Measurements from ENCODE around the gene MTERF2.
"Not testable (repeated sequence)": the region's sequence is repeated elsewhere in the genome, so short reads cannot be mapped to it uniquely, and the experiment has no call there.

The MTERF2 gene

GRCh38 chr12:106986625-106987389 is at the start of gene MTERF2:
MTERF2 (minus strand) TSS chr12:106987146; CDS start chr12:106978714, 8,432 bp downstream.
- Histone ChIP-seq H3K27me3 (ENCODE audit: insufficient read depth, low read length) (no peaks in the 10 kb centered on the region), H3K4me3 (ENCODE audit: low read length) (peak within 1 kb of the TSS; percentile 66), H3K9me3 (ENCODE audit: low read length) (no peaks in the 10 kb centered on the region), H2AFZ (ENCODE audit: low read depth, low read length) (peak within 1 kb of the TSS; percentile 60), H3K4me1 (ENCODE audit: insufficient read depth, low read length) (peaks cover 11% of the 10 kb centered on the region), H3K36me3 (ENCODE audit: insufficient read depth, low read length) (peaks cover 18% of the 10 kb centered on the region)

- Histone ChIP-seq H3K27me3 (ENCODE audit: insufficient read depth, low read length) (no peaks in the 10 kb centered on the region), H3K4me3 (ENCODE audit: low read length) (no peak overlapping the region), H3K4me1 (ENCODE audit: insufficient read depth, low read length) (no peaks in the 10 kb centered on the region)
These were observed 48.8 kb upstream of the MTERF2 start for GRCh38 chr12:107035733-107036132.

GRCh38 chr12:107033758-107034739 is 47.1 kb upstream of the MTERF2 start:
- Histone ChIP-seq H3K36me3 (ENCODE audit: insufficient read depth, low read length) (no peaks in the 10 kb centered on the region), H2AFZ (ENCODE audit: low read depth, low read length) (no peak overlapping the region), H3K27me3 (ENCODE audit: insufficient read depth, low read length) (no peaks in the 10 kb centered on the region), H3K4me3 (ENCODE audit: low read length) (no peak overlapping the region), H3K4me1 (ENCODE audit: insufficient read depth, low read length) (peaks cover 2% of the 10 kb centered on the region), H3K9me3 (ENCODE audit: low read length) (peaks cover 3% of the 10 kb centered on the region)

More at GRCh38 chr12:107035733-107036132, 48.8 kb upstream of the MTERF2 start:
- peaks cover 3% of the 10 kb centered on the region for H3K9me3 ChIP-seq (ENCODE audit: low read length)
- H2AFZ ChIP-seq (ENCODE audit: low read depth, low read length) = no peak overlapping the region
- H3K36me3 ChIP-seq (ENCODE audit: insufficient read depth, low read length) = no peaks in the 10 kb centered on the region

GRCh38 chr12:107032266-107032665 is 45.3 kb upstream of the MTERF2 start:
- Histone ChIP-seq H3K36me3 (ENCODE audit: insufficient read depth, low read length) (no peaks in the 10 kb centered on the region), H3K27me3 (ENCODE audit: insufficient read depth, low read length) (no peaks in the 10 kb centered on the region), H2AFZ (ENCODE audit: low read depth, low read length) (no peak overlapping the region), H3K4me3 (ENCODE audit: low read length) (no peak overlapping the region), H3K4me1 (ENCODE audit: insufficient read depth, low read length) (peaks cover 19% of the 10 kb centered on the region), H3K9me3 (ENCODE audit: low read length) (peaks cover 3% of the 10 kb centered on the region)

- H2AFZ ChIP-seq (ENCODE audit: low read depth, low read length) = no peak overlapping the region
- no peak overlapping the region for H3K4me3 ChIP-seq (ENCODE audit: low read length)
- H3K4me1 ChIP-seq (ENCODE audit: insufficient read depth, low read length) = peaks cover 28% of the 10 kb centered on the region
- no peaks in the 10 kb centered on the region for H3K9me3 ChIP-seq (ENCODE audit: low read length)
- no peaks in the 10 kb centered on the region for H3K27me3 ChIP-seq (ENCODE audit: insufficient read depth, low read length)
- no peaks in the 10 kb centered on the region for H3K36me3 ChIP-seq (ENCODE audit: insufficient read depth, low read length)
These were observed 44.1 kb upstream of the MTERF2 start for GRCh38 chr12:107031061-107031460.

- H2AFZ ChIP-seq (ENCODE audit: low read depth, low read length) = no peak overlapping the region
- H3K27me3 ChIP-seq (ENCODE audit: insufficient read depth, low read length) = no peaks in the 10 kb centered on the region
- H3K9me3 ChIP-seq (ENCODE audit: low read length) = no peaks in the 10 kb centered on the region
- H3K36me3 ChIP-seq (ENCODE audit: insufficient read depth, low read length) = no peaks in the 10 kb centered on the region
- H3K4me1 ChIP-seq (ENCODE audit: insufficient read depth, low read length) = peaks cover 28% of the 10 kb centered on the region
- H3K4me3 ChIP-seq (ENCODE audit: low read length) = no peak overlapping the region
These were observed 42.1 kb upstream of the MTERF2 start for GRCh38 chr12:107029081-107029480.

- no peaks in the 10 kb centered on the region for H3K27me3 ChIP-seq (ENCODE audit: insufficient read depth, low read length)
- no peaks in the 10 kb centered on the region for H3K9me3 ChIP-seq (ENCODE audit: low read length)
- no peak overlapping the region for H3K4me3 ChIP-seq (ENCODE audit: low read length)
- H3K36me3 ChIP-seq (ENCODE audit: insufficient read depth, low read length) = no peaks in the 10 kb centered on the region
- H2AFZ ChIP-seq (ENCODE audit: low read depth, low read length) = peak overlapping the region; percentile 26
- peaks cover 31% of the 10 kb centered on the region for H3K4me1 ChIP-seq (ENCODE audit: insufficient read depth, low read length)
These were observed 40.7 kb upstream of the MTERF2 start for GRCh38 chr12:107027636-107028053.

GRCh38 chr12:107026806-107027635 is 40.1 kb upstream of the MTERF2 start:
- H3K4me3 ChIP-seq (ENCODE audit: low read length) = no peak overlapping the region
- H3K27me3 ChIP-seq (ENCODE audit: insufficient read depth, low read length) = no peaks in the 10 kb centered on the region
- H3K4me1 ChIP-seq (ENCODE audit: insufficient read depth, low read length) = peaks cover 31% of the 10 kb centered on the region
- H3K36me3 ChIP-seq (ENCODE audit: insufficient read depth, low read length) = no peaks in the 10 kb centered on the region
- peak overlapping the region; percentile 26 for H2AFZ ChIP-seq (ENCODE audit: low read depth, low read length)
- H3K9me3 ChIP-seq (ENCODE audit: low read length) = no peaks in the 10 kb centered on the region

GRCh38 chr12:107026356-107026755 is 39.4 kb upstream of the MTERF2 start:
- H3K36me3 ChIP-seq (ENCODE audit: insufficient read depth, low read length); H3K27me3 ChIP-seq (ENCODE audit: insufficient read depth, low read length); H3K4me3 ChIP-seq (ENCODE audit: low read length); H3K9me3 ChIP-seq (ENCODE audit: low read length); H2AFZ ChIP-seq (ENCODE audit: low read depth, low read length): not testable (repeated sequence)
- H3K4me1 ChIP-seq (ENCODE audit: insufficient read depth, low read length) = peaks cover 31% of the 10 kb centered on the region

GRCh38 chr12:107025671-107026070 is 38.7 kb upstream of the MTERF2 start:
- H3K4me1 ChIP-seq (ENCODE audit: insufficient read depth, low read length) = peaks cover 31% of the 10 kb centered on the region
- H2AFZ ChIP-seq (ENCODE audit: low read depth, low read length) = no peak overlapping the region
- H3K27me3 ChIP-seq (ENCODE audit: insufficient read depth, low read length) = no peaks in the 10 kb centered on the region
- no peaks in the 10 kb centered on the region for H3K36me3 ChIP-seq (ENCODE audit: insufficient read depth, low read length)
- H3K4me3 ChIP-seq (ENCODE audit: low read length) = no peak overlapping the region
- H3K9me3 ChIP-seq (ENCODE audit: low read length) = no peaks in the 10 kb centered on the region

- Histone ChIP-seq H3K4me1 (ENCODE audit: insufficient read depth, low read length) (peaks cover 3% of the 10 kb centered on the region), H3K4me3 (ENCODE audit: low read length) (no peak overlapping the region), H3K27me3 (ENCODE audit: insufficient read depth, low read length) (no peaks in the 10 kb centered on the region), H3K36me3 (ENCODE audit: insufficient read depth, low read length) (peaks cover 12% of the 10 kb centered on the region), H3K9me3 (ENCODE audit: low read length) (no peaks in the 10 kb centered on the region), H2AFZ (ENCODE audit: low read depth, low read length) (no peak overlapping the region)
These were observed 32.6 kb upstream of the MTERF2 start for GRCh38 chr12:107019546-107019945.

- no peaks in the 10 kb centered on the region for H3K4me1 ChIP-seq (ENCODE audit: insufficient read depth, low read length)
- no peaks in the 10 kb centered on the region for H3K9me3 ChIP-seq (ENCODE audit: low read length)
- no peaks in the 10 kb centered on the region for H3K27me3 ChIP-seq (ENCODE audit: insufficient read depth, low read length)
- no peak overlapping the region for H2AFZ ChIP-seq (ENCODE audit: low read depth, low read length)
- peaks cover 12% of the 10 kb centered on the region for H3K36me3 ChIP-seq (ENCODE audit: insufficient read depth, low read length)
- H3K4me3 ChIP-seq (ENCODE audit: low read length) = no peak overlapping the region
These were observed 30.1 kb upstream of the MTERF2 start for GRCh38 chr12:107017042-107017441.

Measured in neuron (in vitro differentiated cells).